ENCODE measurements around the gene CCDC188.

The CCDC188 gene

GRCh38 chr22:20149257-20150250, 1.3 kb downstream of the CCDC188 start:
- no peak for DNase-seq (ENCODE audit: low read depth in 2 of 2)

GRCh38 chr22:20148414-20148813, 2.4 kb downstream of the CCDC188 start:
- DNase-seq (ENCODE audit: low read depth in 2 of 2): no peak

- no peak for DNase-seq (ENCODE audit: low read depth in 2 of 2)
These were observed 3.4 kb downstream of the CCDC188 start for GRCh38 chr22:20147237-20147988.

- no peak for DNase-seq (ENCODE audit: low read depth in 2 of 2)
These were observed 4.1 kb downstream of the CCDC188 start for GRCh38 chr22:20146777-20147176.

- DNase-seq (ENCODE audit: low read depth in 2 of 2): no peak
These were observed 5.0 kb downstream of the CCDC188 start for GRCh38 chr22:20145832-20146223.

- no peak for DNase-seq (ENCODE audit: low read depth in 2 of 2)
These were observed 5.5 kb downstream of the CCDC188 start for GRCh38 chr22:20145206-20145831.

- DNase-seq (ENCODE audit: low read depth in 2 of 2): no peak
These were observed 6.8 kb downstream of the CCDC188 start for GRCh38 chr22:20143883-20144665.

- DNase-seq (ENCODE audit: low read depth in 2 of 2): no peak
These were observed 7.9 kb downstream of the CCDC188 start for GRCh38 chr22:20142711-20143621.

- DNase-seq (ENCODE audit: low read depth in 2 of 2): no peak
These were observed 9.4 kb downstream of the CCDC188 start for GRCh38 chr22:20141186-20142077.

- DNase-seq (ENCODE audit: low read depth in 2 of 2): no peak
These were observed 10.3 kb downstream of the CCDC188 start for GRCh38 chr22:20140521-20140964.

- DNase-seq (ENCODE audit: low read depth in 2 of 2): no peak
These were observed 10.8 kb downstream of the CCDC188 start for GRCh38 chr22:20140107-20140445.

GRCh38 chr22:20139391-20140106, 11.3 kb downstream of the CCDC188 start:
- DNase-seq (ENCODE audit: low read depth in 2 of 2): no peak

GRCh38 chr22:20138868-20139267, 12.0 kb downstream of the CCDC188 start:
- no peak for DNase-seq (ENCODE audit: low read depth in 2 of 2)

GRCh38 chr22:20138417-20138738, 12.5 kb downstream of the CCDC188 start:
- DNase-seq (ENCODE audit: low read depth in 2 of 2): no peak

GRCh38 chr22:20137671-20138416, 13.0 kb downstream of the CCDC188 start:
- DNase-seq (ENCODE audit: low read depth in 2 of 2): no peak

- no peak for DNase-seq (ENCODE audit: low read depth in 2 of 2)
These were observed 13.7 kb downstream of the CCDC188 start for GRCh38 chr22:20137113-20137512.

GRCh38 chr22:20136603-20136873, 14.3 kb downstream of the CCDC188 start:
- no peak for DNase-seq (ENCODE audit: low read depth in 2 of 2)

- DNase-seq (ENCODE audit: low read depth in 2 of 2): no peak
These were observed 14.9 kb downstream of the CCDC188 start for GRCh38 chr22:20135806-20136602.

Measured in stimulated activated CD4-positive, alpha-beta T cell treated with anti-CD3 and anti-CD28 coated beads, Interleukin-12 subunit alpha, Interleukin-12 subunit beta, amount 100 ng/mL, for 24 hours (primary cell).